PC-3 (cell line): ENCODE data around the gene SEMA5A. TPM values are rescaled to one million over a fixed set of nuclear protein-coding genes. Genes with fewer than 3 reads are reported as not detected.

Experiments used
- ATAC-seq: fragments of 200-7000 bp; cut with Tn5 transposase; 2 replicates; pipeline ENCODE4 v1.9.1; 2020; ENCODE audit warnings: mild to moderate bottlenecking, moderate library complexity
- BruUV-seq: library from RNA; stranded (reverse); fragments of 400-500 nt; replicated peaks from 2 replicates; lab custom pipeline; 2021; lab: Mats Ljungman, UMichigan
- CTCF ChIA-PET: fragments of 300-600 bp; sonication (Branson Sonifier 250); formaldehyde crosslinking; loops from one replicate; lab custom pipeline; 2022; ENCODE audit warnings: antibody characterized with exemption; lab: Charles Lee
- POLR2A ChIA-PET: fragments of 300-600 bp; sonication (Branson Sonifier 250); formaldehyde crosslinking; loops from one replicate; lab custom pipeline; 2022; ENCODE audit warnings: antibody characterized with exemption; ENCODE audit not compliant: unreplicated experiment; lab: Charles Lee
- DNase-seq: peaks from one replicate; pipeline ENCODE4 v3.0.0-alpha.2; 2015
- H2AFZ ChIP-seq: fragments of 300-600 bp; sonication (generic); 2 replicates; pipeline ENCODE4 v1.6.0; 2016; ENCODE audit warnings: antibody characterized with exemption, low read length
- H3F3A ChIP-seq: fragments of 300-600 bp; sonication (generic); one replicate; pipeline ENCODE4 v1.6.0; 2017; ENCODE audit warnings: antibody characterized with exemption, low read length, control low read depth, mild to moderate bottlenecking; ENCODE audit not compliant: unreplicated experiment
- H3K27ac ChIP-seq: fragments of 300-600 bp; sonication (generic); 2 replicates; pipeline ENCODE4 v1.5.1; 2016; ENCODE audit warnings: mild to moderate bottlenecking, low read length
- H3K27me3 ChIP-seq: fragments of 300-600 bp; sonication (generic); 2 replicates; pipeline ENCODE4 v1.6.1; 2016; ENCODE audit warnings: low read length, mixed read lengths
- H3K36me3 ChIP-seq: fragments of 300-600 bp; sonication (generic); 2 replicates; pipeline ENCODE4 v1.6.1; 2016; ENCODE audit warnings: low read depth, mixed run types, low read length, mixed read lengths
- H3K4me1 ChIP-seq: fragments of 300-600 bp; sonication (generic); 2 replicates; pipeline ENCODE4 v1.5.1; 2016; ENCODE audit warnings: low read length; ENCODE audit not compliant: insufficient read depth
- H3K4me2 ChIP-seq: fragments of 300-600 bp; sonication (generic); 2 replicates; pipeline ENCODE4 v1.6.0; 2016; ENCODE audit warnings: low read length
- H3K4me3 ChIP-seq: fragments of 300-600 bp; sonication (generic); 2 replicates; pipeline ENCODE4 v1.5.1; 2016; ENCODE audit warnings: mild to moderate bottlenecking, low read length, mixed read lengths
- H3K79me2 ChIP-seq: fragments of 300-600 bp; sonication (generic); 2 replicates; pipeline ENCODE4 v1.6.1; 2017; ENCODE audit warnings: low read length, mixed read lengths
- H3K9ac ChIP-seq: fragments of 300-600 bp; sonication (generic); 2 replicates; pipeline ENCODE4 v1.6.0; 2016; ENCODE audit warnings: mild to moderate bottlenecking, low read length
- H3K9me2 ChIP-seq: fragments of 300-600 bp; sonication (generic); replicated peaks from 2 replicates; pipeline ENCODE4 v1.6.1; 2016; ENCODE audit warnings: mixed run types, low read length, mixed read lengths
- H3K9me3 ChIP-seq: fragments of 300-600 bp; sonication (generic); 2 replicates; pipeline ENCODE4 v1.6.1; 2016; ENCODE audit warnings: low read length, mixed read lengths
- H4K20me1 ChIP-seq: fragments of 300-600 bp; sonication (generic); 2 replicates; pipeline ENCODE4 v1.6.1; 2016; ENCODE audit warnings: low read length, mixed read lengths
- EZH2 ChIP-seq: fragments of 300-600 bp; sonication (generic); IDR thresholded peaks from one replicate; pipeline ENCODE4 v1.6.1; 2017; ENCODE audit warnings: antibody characterized with exemption, mild to moderate bottlenecking, low read length; ENCODE audit not compliant: unreplicated experiment
- EZH2phosphoT487 ChIP-seq: fragments of 300-600 bp; sonication (generic); IDR thresholded peaks from 2 replicates; pipeline ENCODE4 v1.6.1; 2018; ENCODE audit warnings: mild to moderate bottlenecking, antibody characterized with exemption, low read length, borderline replicate concordance
- intact Hi-C: fragments of 100-400 bp; cut with micrococcal nuclease; formaldehyde crosslinking; loops from 2 replicates; pipeline ENCODE4 v1.9.0; 2023
- total RNA-seq: library from RNA; depleted of rRNA; stranded (reverse); fragments of >200 nt; gene quantifications from 2 replicates; pipeline ENCODE4 v1.2.3, GENCODE V29; 2014
- TF ChIP-seq, protein P1 (sequence below): fragments of 300-600 bp; sonication (generic); conservative IDR thresholded peaks from 2 replicates; pipeline ENCODE4 v1.5.1; 2017; ENCODE audit warnings: antibody characterized with exemption, low read depth, mild to moderate bottlenecking, low read length

SEMA5A gene
- total RNA-seq, 1 experiment from 2014 or later, result 4.4 TPM

DNA sequence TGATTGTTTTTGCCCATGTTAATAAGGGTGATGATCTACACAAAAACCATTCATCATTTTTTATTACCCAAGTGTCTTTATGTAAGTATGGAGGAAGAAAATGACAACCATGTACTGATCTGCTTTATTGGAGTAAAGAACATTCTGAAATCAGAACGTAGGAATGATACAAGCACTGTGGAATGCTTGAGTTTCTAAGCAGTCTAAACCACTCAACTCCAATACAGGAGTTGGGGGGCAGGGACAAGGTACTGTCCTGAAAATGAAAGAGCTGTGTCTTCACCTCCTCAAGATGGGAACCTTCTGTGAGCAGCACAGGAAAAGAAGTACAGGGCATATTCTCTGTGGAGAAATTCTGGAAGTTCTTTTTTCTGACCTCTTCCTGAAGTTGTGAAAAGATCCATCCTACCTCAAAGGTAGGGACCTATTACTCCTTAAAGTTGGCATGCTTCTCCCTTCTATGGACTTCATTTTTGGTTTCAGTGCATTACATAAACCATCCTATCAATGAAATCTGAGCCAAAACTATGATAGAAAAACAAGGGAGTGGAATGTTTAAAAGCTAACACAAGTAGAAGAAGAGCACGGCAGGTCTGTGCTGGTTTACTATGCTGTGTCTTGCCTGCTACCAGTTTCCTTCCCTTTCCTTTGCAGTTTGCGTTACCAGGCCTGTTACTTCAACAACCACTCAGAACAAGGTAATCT is 202.6 kb downstream of the SEMA5A start:
- Histone ChIP-seq H3K27ac (no peak overlapping the region), H3K27me3 (no peaks in the 10 kb centered on the region), H3F3A (peaks cover 3% of the 10 kb centered on the region), H3K36me3 (no peaks in the 10 kb centered on the region), H4K20me1 (no peaks in the 10 kb centered on the region), H3K79me2 (no peaks in the 10 kb centered on the region), H3K9ac (no peak overlapping the region), H3K9me2 (no peaks in the 10 kb centered on the region), H3K4me2 (0 out of 2 replicates have a peak overlapping the region, but pooled peaks have one; percentile 3), H3K4me3 (no peak overlapping the region), H3K4me1 (peaks cover 34% of the 10 kb centered on the region), H2AFZ (no peak overlapping the region), H3K9me3 (no peaks in the 10 kb centered on the region)
- BruUV-seq, result no TSS peak
- CTCF ChIA-PET, result no interaction called here
- POLR2A ChIA-PET, result interaction anchor here (0.5 kb wide), 1 partner anchor 186 kb away, joined by 3 read pairs; no protein-coding TSS in a partner anchor
- DNase-seq (peak; percentile 42), ATAC-seq (no peak)
- TF ChIP-seq EZH2 (no peak), EZH2phosphoT487 (no peak)
- TF ChIP-seq, protein P1, sequence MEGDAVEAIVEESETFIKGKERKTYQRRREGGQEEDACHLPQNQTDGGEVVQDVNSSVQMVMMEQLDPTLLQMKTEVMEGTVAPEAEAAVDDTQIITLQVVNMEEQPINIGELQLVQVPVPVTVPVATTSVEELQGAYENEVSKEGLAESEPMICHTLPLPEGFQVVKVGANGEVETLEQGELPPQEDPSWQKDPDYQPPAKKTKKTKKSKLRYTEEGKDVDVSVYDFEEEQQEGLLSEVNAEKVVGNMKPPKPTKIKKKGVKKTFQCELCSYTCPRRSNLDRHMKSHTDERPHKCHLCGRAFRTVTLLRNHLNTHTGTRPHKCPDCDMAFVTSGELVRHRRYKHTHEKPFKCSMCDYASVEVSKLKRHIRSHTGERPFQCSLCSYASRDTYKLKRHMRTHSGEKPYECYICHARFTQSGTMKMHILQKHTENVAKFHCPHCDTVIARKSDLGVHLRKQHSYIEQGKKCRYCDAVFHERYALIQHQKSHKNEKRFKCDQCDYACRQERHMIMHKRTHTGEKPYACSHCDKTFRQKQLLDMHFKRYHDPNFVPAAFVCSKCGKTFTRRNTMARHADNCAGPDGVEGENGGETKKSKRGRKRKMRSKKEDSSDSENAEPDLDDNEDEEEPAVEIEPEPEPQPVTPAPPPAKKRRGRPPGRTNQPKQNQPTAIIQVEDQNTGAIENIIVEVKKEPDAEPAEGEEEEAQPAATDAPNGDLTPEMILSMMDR, result no peak
- intact Hi-C loops, result no loop called here

DNA sequence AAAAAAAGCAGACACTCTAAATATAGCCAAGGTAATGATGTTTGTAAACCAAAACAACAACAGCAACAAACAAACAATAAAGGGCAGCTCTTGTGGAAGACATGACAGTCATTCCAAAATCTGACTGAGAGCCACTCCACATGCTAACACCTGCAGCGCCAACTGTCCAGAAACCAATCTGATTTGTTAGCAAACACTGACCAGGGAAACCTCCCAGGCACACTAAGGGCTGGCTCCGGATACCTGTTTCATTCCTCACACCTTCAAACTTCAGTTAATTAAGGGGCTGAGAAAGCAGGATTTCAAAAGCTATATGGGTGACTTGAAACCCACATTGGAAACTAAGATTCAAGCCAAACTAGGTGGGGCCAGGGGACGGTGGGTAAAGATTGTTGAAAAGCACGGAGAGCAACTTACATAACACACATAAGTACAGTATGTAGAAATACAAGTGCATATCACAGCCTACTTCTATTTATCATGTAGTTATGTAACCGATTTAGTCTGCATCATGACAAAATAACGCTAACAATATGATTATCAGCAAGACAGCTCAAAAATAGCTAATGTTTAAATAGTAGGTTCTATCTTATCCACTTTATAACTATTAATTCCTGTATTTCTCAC is 203.6 kb downstream of the SEMA5A start:
- POLR2A ChIA-PET, result interaction anchor here (0.5 kb wide), 1 partner anchor 187 kb away, joined by 3 read pairs; no protein-coding TSS in a partner anchor
- BruUV-seq, result no TSS peak
- no peak overlapping the region for H2AFZ ChIP-seq
- intact Hi-C loops, result no loop called here
- H3K27ac ChIP-seq, result no peak overlapping the region
- H3K4me3 ChIP-seq, result no peak overlapping the region
- H3K4me1 ChIP-seq, result peaks cover 34% of the 10 kb centered on the region
- H3K27me3 ChIP-seq, result no peaks in the 10 kb centered on the region
- CTCF ChIA-PET, result interaction anchor here (0.6 kb wide), 1 partner anchor 102 kb away, joined by 8 read pairs; no protein-coding TSS in a partner anchor
- no peak overlapping the region for H3K9ac ChIP-seq
- H4K20me1 ChIP-seq, result no peaks in the 10 kb centered on the region
- peaks cover 8% of the 10 kb centered on the region for H3F3A ChIP-seq
- H3K9me2 ChIP-seq, result no peaks in the 10 kb centered on the region
- DNase-seq (no peak), ATAC-seq (no peak)
- H3K9me3 ChIP-seq, result no peaks in the 10 kb centered on the region
- H3K79me2 ChIP-seq, result no peaks in the 10 kb centered on the region
- no peak overlapping the region for H3K4me2 ChIP-seq
- no peaks in the 10 kb centered on the region for H3K36me3 ChIP-seq
- TF ChIP-seq EZH2phosphoT487 (no peak), EZH2 (no peak)
- TF ChIP-seq, protein P1, result no peak
